ENCODE results near the gene KCNV2.
A peak's percentile ranks its signal among the peaks of the same experiment; 100 is the strongest.
"Not testable (repeated sequence)": the region's sequence is repeated elsewhere in the genome, so short reads cannot be mapped to it uniquely, and the experiment has no call there.

The KCNV2 gene

GRCh38 chr9:2717385-2717784 is at the start of gene KCNV2:
Gene KCNV2, plus strand, starts transcription at chr9:2717510. Its CDS starts 230 bp downstream, at chr9:2717740.
- DNase-seq, result no peak

- DNase-seq, result no peak
These were observed 44.1 kb upstream of the KCNV2 start for GRCh38 chr9:2673161-2673560.

GRCh38 chr9:2674141-2674824 is 43.0 kb upstream of the KCNV2 start:
- DNase-seq, result no peak

DNA sequence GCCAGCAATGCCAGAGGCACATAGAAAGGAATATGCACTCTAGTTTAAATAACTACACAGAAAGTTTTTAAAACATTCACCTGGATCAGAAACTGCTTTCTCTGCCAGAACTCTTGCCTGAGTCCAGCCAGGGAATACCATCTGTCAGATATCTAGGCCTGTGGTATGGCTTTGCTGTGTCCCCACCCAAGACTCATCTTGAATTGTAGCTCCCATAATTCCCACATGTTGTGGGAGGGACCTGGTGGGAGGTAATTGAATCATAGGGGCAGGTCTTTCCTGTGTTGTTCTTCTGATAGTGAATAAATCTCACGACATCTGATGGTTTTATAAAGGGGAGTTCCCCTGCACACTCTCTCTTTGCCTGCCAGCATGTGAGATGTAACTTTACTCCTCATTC is 41.5 kb upstream of the KCNV2 start:
- no peak for DNase-seq

DNA sequence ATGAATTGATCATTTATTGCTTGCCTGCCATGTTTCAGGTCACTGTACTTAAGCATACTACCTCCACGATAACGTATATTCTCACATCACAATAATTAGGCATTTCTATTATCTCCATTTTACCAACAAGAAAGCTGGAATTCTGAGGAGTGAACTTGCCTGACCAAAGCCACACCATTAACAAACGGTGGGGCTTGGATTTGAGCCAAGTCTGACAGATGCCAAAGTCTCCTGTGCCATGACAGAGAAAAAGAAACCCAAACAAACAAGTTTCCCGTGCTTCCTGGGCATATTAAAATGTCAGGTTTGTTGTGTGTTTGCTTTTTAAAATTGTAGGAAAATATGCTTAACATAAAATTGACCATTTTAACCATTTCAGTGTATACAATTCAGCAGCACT is 40.8 kb upstream of the KCNV2 start:
- DNase-seq, result no peak

DNA sequence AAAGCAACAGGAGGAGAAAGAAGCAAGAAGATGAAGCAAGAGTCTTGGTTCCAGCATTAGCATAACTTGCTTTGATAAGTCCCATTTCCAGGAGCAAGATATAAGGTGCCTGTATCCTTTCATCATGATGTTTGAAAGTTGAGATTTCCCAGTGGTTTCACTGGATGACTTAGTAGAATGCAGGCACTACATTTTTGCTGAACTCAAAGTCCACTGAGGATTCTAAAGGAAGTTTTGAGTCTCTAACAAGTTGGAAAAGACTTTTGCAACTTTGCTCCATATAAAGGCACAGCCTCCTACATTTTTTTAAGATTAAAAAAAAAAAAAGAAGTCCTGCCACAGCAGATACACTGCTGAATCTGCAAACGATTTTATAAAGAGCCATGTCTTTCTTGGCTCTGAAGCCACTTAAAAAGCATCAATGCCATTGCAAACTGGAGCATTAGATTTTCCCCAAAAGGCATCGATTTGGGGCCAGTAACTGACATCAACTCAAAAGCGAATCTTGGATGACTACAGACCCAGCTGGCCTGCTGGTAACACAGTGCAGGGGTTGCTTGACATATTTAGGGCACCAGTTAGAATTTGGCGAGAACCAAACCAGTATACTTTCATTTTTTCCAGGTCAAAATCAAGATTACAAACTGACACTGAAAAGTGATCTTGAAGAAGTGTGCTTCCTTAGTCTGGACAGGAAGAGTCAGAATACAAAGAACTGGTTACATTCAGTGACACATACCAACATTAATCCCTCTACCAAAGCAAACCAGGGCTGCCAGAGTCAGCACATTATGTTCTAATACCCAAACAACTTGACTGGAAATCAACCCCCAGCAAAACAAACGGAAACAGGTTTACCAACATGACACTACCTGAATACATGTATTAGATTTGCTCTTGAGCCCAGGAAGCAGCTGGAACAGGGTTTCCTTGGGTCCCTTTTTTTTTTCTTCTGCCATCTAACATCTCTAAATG is 39.1 kb upstream of the KCNV2 start:
- DNase-seq, result no peak

DNA sequence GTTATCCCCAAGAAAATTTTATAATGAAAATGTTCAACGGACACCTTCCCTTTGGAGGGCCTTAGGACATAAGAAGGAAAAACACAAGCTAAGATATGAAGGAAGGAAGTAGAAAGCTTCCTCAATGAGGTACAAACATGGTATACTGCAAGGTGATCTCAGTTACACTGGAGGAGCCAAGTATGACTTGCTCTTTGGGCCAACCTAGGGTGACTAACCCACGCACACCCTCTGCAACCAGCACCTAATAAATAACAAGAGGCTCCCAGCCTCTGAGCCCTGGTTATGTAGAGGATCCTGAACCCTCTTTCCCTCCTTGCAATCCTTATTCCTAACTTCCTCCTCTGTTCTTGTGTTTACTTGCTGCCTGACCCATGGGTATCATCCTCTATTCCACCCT is 38.3 kb upstream of the KCNV2 start:
- no peak for DNase-seq

GRCh38 chr9:2681981-2682380 is 35.3 kb upstream of the KCNV2 start:
- DNase-seq, result no peak

DNA sequence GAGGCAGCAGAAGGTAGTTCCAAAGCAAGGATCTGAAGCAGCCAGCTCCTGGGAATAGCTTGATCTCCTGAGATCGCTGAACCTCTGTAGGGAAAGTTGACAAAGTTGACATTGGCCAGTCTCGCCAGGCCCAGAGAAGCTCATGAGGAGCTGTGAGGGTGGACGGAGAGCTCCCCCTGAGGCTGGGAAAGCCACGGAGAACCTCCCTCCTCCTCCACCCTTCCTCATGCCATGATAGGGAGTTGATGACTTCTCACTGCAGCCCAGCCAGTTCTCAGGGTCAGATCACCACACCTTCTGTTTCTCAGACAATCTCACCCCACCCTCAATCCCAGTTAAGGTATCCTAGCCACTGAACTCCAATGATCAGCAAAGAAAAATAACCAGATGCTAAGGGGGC is 30.4 kb upstream of the KCNV2 start:
- no peak for DNase-seq

GRCh38 chr9:2688636-2689035 is 28.7 kb upstream of the KCNV2 start:
- no peak for DNase-seq

DNA sequence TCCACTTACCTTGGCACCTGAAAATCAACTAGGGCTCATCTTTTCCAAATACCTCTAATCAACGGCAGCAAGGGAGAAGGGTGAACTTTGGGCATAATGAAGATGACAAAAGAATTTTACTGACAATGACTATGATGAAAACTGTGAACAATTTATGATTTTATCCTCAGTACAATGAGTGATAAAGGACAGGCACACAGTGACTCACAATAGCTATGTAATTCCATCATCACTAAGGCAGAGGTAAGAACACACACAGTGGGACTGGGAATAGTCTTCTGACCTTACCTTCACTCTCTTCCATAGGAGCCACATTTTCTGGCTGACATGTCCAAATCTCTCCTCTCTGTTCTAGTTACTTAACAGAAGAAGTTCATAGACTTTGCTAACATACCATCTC is 26.1 kb upstream of the KCNV2 start:
- no peak for DNase-seq

DNA sequence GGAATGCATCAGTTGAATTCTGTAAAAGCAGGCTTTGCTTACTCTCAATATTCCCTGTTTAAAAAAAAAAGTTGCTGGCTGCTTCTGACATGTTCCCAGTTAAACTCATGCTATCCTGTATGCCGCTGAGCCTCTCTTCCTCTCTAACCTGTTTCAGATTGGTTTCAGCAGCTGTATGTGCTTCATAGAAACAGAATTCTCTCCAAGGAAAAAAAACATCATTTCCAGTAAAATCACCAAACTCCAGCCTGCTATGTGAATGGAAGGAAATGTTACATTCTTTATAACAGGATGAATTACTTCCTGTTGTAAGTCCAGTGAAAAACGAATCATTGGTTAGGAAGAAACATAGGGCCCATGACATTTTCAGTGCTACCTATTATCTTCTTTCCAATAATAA is 25.7 kb upstream of the KCNV2 start:
- DNase-seq, result no peak

DNA sequence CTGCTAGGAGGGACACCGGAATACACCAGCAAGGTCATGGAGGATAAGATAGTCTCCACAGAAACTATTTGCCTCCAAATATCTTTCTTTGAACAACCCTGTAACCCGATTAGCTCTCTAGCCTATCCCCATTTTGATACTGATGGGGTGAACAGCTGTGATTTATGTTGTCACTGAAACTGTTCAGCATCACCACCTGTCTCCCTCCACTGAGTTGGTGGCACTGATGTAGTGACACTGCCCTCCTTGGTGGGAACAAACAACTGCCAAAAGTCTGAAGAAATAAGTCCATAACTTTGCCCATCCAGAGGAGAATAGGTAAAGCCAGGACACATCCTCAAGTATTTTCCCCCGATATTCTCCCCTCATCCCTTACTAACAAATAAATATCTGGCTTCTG is 24.3 kb upstream of the KCNV2 start:
- DNase-seq, result no peak

- DNase-seq, result no peak
These were observed 19.8 kb upstream of the KCNV2 start for GRCh38 chr9:2697492-2697891.

- no peak for DNase-seq
These were observed 16.9 kb upstream of the KCNV2 start for GRCh38 chr9:2700398-2700797.

GRCh38 chr9:2700909-2701550 is 16.3 kb upstream of the KCNV2 start:
- DNase-seq, result no peak

DNA sequence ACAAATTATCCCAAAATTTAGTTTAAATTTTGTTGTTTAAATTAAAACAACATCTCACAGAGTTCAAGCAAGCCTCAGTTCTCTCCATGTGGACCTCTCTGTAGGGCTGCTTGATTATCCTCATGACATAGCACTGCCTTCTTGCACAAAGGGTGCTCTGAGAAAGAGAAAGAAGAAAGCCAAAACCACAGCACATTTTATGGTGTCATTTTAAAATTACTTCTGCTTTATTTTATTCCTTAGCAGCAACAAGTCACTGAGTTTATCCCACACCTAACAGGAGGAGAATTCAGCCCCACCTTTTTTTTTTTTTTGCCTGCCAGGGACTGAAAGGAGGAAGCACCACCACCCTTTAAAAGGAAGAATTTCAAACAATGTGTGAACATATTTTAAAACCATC is 12.8 kb upstream of the KCNV2 start:
- peak in 2 of 3 donors; percentile 8 to 17 for DNase-seq

DNA sequence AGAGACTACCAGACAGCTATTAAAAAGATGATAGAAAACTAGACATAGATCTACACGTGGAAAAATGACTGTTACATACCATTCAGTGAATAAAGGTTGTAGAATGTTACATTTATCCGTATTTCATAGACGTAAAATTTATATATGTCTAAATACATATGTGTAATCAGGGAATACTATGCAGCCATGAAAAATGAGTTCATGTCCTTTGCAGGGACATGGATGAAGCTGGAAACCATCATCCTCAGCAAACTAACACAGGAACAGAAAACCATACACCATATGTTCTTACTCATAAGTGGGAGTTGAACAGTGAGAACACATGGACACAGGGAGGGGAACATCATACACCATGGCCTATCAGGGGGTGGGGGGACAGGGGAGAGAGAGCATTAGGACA is 10.1 kb upstream of the KCNV2 start:
- DNase-seq, result not testable (repeated sequence)

DNA sequence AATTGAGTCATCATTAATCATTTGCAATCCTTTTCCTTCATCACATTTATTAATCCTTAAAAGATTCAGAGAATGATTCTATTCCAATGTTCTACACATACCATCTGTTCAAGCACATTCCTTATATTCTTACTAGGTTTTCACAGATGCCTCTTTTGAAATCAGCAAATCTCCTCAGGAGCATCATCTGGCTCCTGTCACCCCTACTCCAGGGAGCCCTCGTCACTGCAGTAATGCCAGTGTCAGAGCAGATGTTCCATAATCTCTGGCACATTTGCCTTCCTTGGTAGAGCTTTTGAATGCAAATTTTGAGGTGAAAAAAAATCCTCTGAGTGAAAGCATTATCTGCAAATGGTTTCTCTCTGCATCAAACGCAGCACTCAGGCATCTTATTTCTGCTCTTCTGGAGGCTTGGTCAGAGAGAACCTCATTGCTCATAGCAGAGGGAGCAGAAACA is 7.6 kb upstream of the KCNV2 start:
- no peak for DNase-seq

DNA sequence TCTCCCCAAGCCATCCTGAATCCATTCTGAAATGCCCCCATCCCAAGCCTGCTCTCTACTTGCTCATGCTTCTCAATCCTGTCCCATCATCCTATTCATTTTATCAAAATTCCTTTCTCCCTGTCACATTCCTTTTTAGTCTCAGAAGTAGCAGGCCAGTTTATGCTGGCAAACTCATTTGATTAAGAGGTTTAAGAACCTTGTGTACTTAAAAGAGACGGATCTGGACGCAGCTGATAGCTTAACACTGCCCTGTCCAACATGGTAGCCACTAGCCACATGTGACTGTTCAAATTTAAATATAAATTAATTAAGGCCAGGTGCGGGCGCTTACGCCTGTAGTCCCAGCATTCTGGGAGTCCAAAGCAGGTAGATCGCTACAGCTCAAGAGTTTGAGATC is 5.6 kb upstream of the KCNV2 start:
- no peak for DNase-seq

- no peak for DNase-seq
These were observed 839 bp downstream of the KCNV2 start for GRCh38 chr9:2718001-2718697.

DNA sequence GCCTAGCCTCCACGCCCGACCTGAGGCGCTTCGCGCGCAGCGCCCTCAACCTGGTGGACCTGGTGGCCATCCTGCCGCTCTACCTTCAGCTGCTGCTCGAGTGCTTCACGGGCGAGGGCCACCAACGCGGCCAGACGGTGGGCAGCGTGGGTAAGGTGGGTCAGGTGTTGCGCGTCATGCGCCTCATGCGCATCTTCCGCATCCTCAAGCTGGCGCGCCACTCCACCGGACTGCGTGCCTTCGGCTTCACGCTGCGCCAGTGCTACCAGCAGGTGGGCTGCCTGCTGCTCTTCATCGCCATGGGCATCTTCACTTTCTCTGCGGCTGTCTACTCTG is 1.4 kb downstream of the KCNV2 start:
- DNase-seq, result no peak

DNA sequence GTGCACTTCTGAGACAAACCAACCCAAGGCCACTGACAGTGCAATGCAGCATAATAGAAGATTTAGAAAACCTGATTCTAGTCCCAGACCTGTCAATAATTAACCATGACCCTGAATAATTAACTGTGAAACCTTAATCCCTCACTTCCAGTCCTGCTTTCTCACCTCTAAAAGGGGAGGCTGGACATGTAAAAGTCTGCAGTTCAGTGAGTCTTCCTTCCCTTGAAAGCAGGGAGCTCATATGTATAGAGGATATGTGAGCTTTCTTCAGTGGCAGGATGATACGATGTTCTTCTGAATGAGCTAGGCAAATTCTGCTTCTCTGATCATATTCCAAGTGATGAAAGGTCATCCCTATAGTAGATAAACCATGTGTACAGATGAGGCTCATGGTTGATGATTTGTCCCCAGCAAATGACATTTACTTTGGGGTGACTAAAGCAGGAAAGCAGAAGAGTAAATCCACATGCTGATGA is 2.9 kb downstream of the KCNV2 start:
- DNase-seq, result no peak
